GM12878 (cell line): Measurements from ENCODE around the gene NEO1. TPM values are rescaled to one million over a fixed set of nuclear protein-coding genes. Genes with fewer than 3 reads are reported as not detected.

Experiments
- ASH2L ChIP-seq: fragments of 300-600, 200-600 bp; sonication (generic); IDR thresholded peaks from 2 replicates; pipeline ENCODE4 v1.6.1; 2017; ENCODE audit warnings: low read depth, mild to moderate bottlenecking, borderline replicate concordance
- BCLAF1 ChIP-seq: fragments of 450-650 bp; IDR thresholded peaks from 2 replicates; pipeline ENCODE4 v1.6.1; 2017; ENCODE audit warnings: antibody characterized with exemption, mild to moderate bottlenecking, moderate library complexity
- IRF3 ChIP-seq: fragments of 450-650 bp; IDR thresholded peaks from 2 replicates; pipeline ENCODE4 v1.6.1; 2014; ENCODE audit warnings: mild to moderate bottlenecking
- POLR2A ChIP-seq: IDR thresholded peaks from 2 replicates; pipeline ENCODE4 v1.6.1; 2011; ENCODE audit warnings: low read depth, mild to moderate bottlenecking, low read length
- SKIL ChIP-seq: fragments of 450-650 bp; IDR thresholded peaks from 2 replicates; pipeline ENCODE4 v1.6.1; 2017; ENCODE audit warnings: mild to moderate bottlenecking, low read depth, inconsistent platforms; ENCODE audit not compliant: poor library complexity, severe bottlenecking
- SMARCA5 ChIP-seq: fragments of 450-650 bp; IDR thresholded peaks from 2 replicates; pipeline ENCODE4 v1.6.1; 2017; ENCODE audit warnings: mild to moderate bottlenecking
- polyA plus RNA-seq, 11 experiments: library from polyadenylated mRNA; depleted of rRNA in 4 of 11; unstranded in 6 of 11; stranded (reverse) in 5 of 11; fragments of >200 nt; fragmentation: Nextera tagmentation in 4 of 11; fragmentation: Illumina TruSeq in 1 of 11; extraction: Ambion mirVana in 4 of 11; extraction: Trizol in 1 of 11; gene quantifications; 1 replicate in 1 of 11; 2 replicates in 10 of 11; pipeline versions ENCODE4 v1.2.1 to v1.2.3, GENCODE V29; 2011 to 2016; ENCODE audit warnings: inconsistent platforms in 2 of 11, missing spikeins in 2 of 11, low read depth in 1 of 11
- total RNA-seq, 4 experiments: library from RNA; depleted of rRNA in 3 of 4; stranded (reverse); fragments of >200 nt in 3 of 4; fragmentation: Illumina TruSeq in 1 of 4; extraction: Trizol in 1 of 4; gene quantifications; 2 replicates each; pipeline versions ENCODE4 v1.2.1 to v1.2.3, GENCODE V29; 2013 to 2021

NEO1 gene
- total and polyA plus RNA-seq, 10 of the 15 experiments (the other 5 are each of a cell fraction or from before 2014, with no cell fraction given), result 0.03 to 2.0 (median 0.32) TPM

- TF ChIP-seq BCLAF1 (no peak), ASH2L (no peak), SMARCA5 (0 out of 2 replicates have a peak, but pooled peaks have one; percentile 19), POLR2A (peak; percentile 68), IRF3 (no peak), SKIL (no peak)
- TF ChIP-seq, all 136 proteins: peak for 6
Measured at GRCh38 chr15:73051807-73052652, at the start of gene NEO1 (continued).
